HepG2 (cell line): ENCODE data around the gene CTNND1. TPM values are rescaled to one million over a fixed set of nuclear protein-coding genes. Genes with fewer than 3 reads are reported as not detected.

Experiments used
- BCL6 ChIP-seq: IDR thresholded peaks from 2 replicates; pipeline ENCODE4 v1.6.1; 2016; ENCODE audit warnings: missing genetic modification reagents, missing compliant biosample characterization
- DNMT1 ChIP-seq: sonication (generic); formaldehyde crosslinking; IDR thresholded peaks from 2 replicates; pipeline ENCODE4 v1.5.1; 2020; ENCODE audit warnings: mild to moderate bottlenecking, missing genetic modification reagents
- GPBP1L1 ChIP-seq: sonication (generic); formaldehyde crosslinking; IDR thresholded peaks from 2 replicates; pipeline ENCODE4 v1.5.0; 2020; ENCODE audit warnings: mild to moderate bottlenecking, missing genetic modification reagents
- IKZF5 ChIP-seq: IDR thresholded peaks from 2 replicates; pipeline ENCODE4 v1.6.1; 2018; ENCODE audit warnings: missing genetic modification reagents, mild to moderate bottlenecking, missing compliant biosample characterization
- MEIS2 ChIP-seq: sonication (generic); formaldehyde crosslinking; IDR thresholded peaks from 2 replicates; pipeline ENCODE4 v1.9.0; 2021; ENCODE audit warnings: mild to moderate bottlenecking, missing genetic modification reagents
- MIXL1 ChIP-seq: IDR thresholded peaks from 2 replicates; pipeline ENCODE4 v1.6.1; 2016
- MTA1 ChIP-seq: sonication (generic); formaldehyde crosslinking; IDR thresholded peaks from 2 replicates; pipeline ENCODE4 v1.4.0; 2020; ENCODE audit warnings: missing genetic modification reagents, mild to moderate bottlenecking, borderline replicate concordance
- MXI1 ChIP-seq: IDR thresholded peaks from 3 replicates; pipeline ENCODE4 v1.6.1; 2012; ENCODE audit warnings: low read depth, low read length, inconsistent platforms, borderline replicate concordance
- NR2F2 ChIP-seq: IDR thresholded peaks from 2 replicates; pipeline ENCODE4 v1.6.1; 2012; ENCODE audit warnings: low read depth, inconsistent platforms, borderline replicate concordance
- NRL ChIP-seq: sonication (generic); formaldehyde crosslinking; IDR thresholded peaks from 2 replicates; pipeline ENCODE4 v1.5.0; 2020; ENCODE audit warnings: missing genetic modification reagents, mild to moderate bottlenecking, moderate library complexity, borderline replicate concordance
- PHF8 ChIP-seq: sonication (generic); formaldehyde crosslinking; IDR thresholded peaks from 2 replicates; pipeline ENCODE4 v1.5.0; 2020; ENCODE audit warnings: missing genetic modification reagents
- TBP ChIP-seq: sonication (generic); formaldehyde crosslinking; IDR thresholded peaks from 2 replicates; pipeline ENCODE4 v1.5.0; 2020; ENCODE audit warnings: missing genetic modification reagents
- ZFP90 ChIP-seq: sonication (generic); formaldehyde crosslinking; IDR thresholded peaks from 2 replicates; pipeline ENCODE4 v1.8.0; 2022; ENCODE audit warnings: missing genetic modification reagents, mild to moderate bottlenecking, inconsistent platforms, borderline replicate concordance
- ZNF24 ChIP-seq: fragments of 450-650 bp; IDR thresholded peaks from 2 replicates; pipeline ENCODE4 v1.6.1; 2017; ENCODE audit warnings: antibody characterized with exemption, mild to moderate bottlenecking
- ZNF251 ChIP-seq: sonication (generic); formaldehyde crosslinking; IDR thresholded peaks from 2 replicates; pipeline ENCODE4 v1.9.0; 2021; ENCODE audit warnings: mild to moderate bottlenecking, missing genetic modification reagents
- ZNF30 ChIP-seq: sonication (generic); formaldehyde crosslinking; IDR thresholded peaks from 2 replicates; pipeline ENCODE4 v1.5.0; 2020; ENCODE audit warnings: mild to moderate bottlenecking, missing genetic modification reagents
- ZNF335 ChIP-seq: sonication (generic); formaldehyde crosslinking; IDR thresholded peaks from 2 replicates; pipeline ENCODE4 v1.4.0; 2020; ENCODE audit warnings: missing genetic modification reagents
- ZNF496 ChIP-seq: sonication (generic); formaldehyde crosslinking; IDR thresholded peaks from 2 replicates; pipeline ENCODE4 v1.8.1; 2023; ENCODE audit warnings: mild to moderate bottlenecking, moderate library complexity, missing genetic modification reagents; ENCODE audit not compliant: insufficient replicate concordance
- polyA plus RNA-seq, 8 experiments: library from polyadenylated mRNA; depleted of rRNA in 3 of 8; stranded (reverse) in 7 of 8; unstranded in 1 of 8; fragments of >200 nt; fragmentation: Illumina TruSeq in 4 of 8; extraction: Trizol in 4 of 8; gene quantifications; 2 replicates each; pipeline versions ENCODE4 v1.2.1 to v1.2.3, GENCODE V29; 2011 to 2016; ENCODE audit warnings: low read depth in 4 of 8, missing spikeins in 1 of 8, mixed read lengths in 1 of 8; ENCODE audit not compliant: insufficient read depth in 1 of 8
- total RNA-seq, 5 experiments: library from RNA; depleted of rRNA; stranded (reverse); fragments of >200 nt; fragmentation: Illumina TruSeq; extraction: Trizol; gene quantifications; 2 replicates each; pipeline ENCODE4 v1.2.3, GENCODE V29; 2016; ENCODE audit warnings: low read depth in 1 of 5
- TF ChIP-seq, protein P1 (sequence below): sonication (generic); formaldehyde crosslinking; IDR thresholded peaks from 2 replicates; pipeline ENCODE4 v1.5.1; 2020; ENCODE audit warnings: mild to moderate bottlenecking, missing genetic modification reagents, borderline replicate concordance
- TF ChIP-seq, protein P2 (sequence below): sonication (generic); formaldehyde crosslinking; IDR thresholded peaks from 2 replicates; pipeline ENCODE4 v1.5.0; 2020; ENCODE audit warnings: mild to moderate bottlenecking, missing genetic modification reagents

The CTNND1 gene
- total and polyA plus RNA-seq, 2 of the 13 experiments (the other 11 are each of a cell fraction or from before 2014, with no cell fraction given): 117 to 128 TPM

- TF ChIP-seq, protein P1, sequence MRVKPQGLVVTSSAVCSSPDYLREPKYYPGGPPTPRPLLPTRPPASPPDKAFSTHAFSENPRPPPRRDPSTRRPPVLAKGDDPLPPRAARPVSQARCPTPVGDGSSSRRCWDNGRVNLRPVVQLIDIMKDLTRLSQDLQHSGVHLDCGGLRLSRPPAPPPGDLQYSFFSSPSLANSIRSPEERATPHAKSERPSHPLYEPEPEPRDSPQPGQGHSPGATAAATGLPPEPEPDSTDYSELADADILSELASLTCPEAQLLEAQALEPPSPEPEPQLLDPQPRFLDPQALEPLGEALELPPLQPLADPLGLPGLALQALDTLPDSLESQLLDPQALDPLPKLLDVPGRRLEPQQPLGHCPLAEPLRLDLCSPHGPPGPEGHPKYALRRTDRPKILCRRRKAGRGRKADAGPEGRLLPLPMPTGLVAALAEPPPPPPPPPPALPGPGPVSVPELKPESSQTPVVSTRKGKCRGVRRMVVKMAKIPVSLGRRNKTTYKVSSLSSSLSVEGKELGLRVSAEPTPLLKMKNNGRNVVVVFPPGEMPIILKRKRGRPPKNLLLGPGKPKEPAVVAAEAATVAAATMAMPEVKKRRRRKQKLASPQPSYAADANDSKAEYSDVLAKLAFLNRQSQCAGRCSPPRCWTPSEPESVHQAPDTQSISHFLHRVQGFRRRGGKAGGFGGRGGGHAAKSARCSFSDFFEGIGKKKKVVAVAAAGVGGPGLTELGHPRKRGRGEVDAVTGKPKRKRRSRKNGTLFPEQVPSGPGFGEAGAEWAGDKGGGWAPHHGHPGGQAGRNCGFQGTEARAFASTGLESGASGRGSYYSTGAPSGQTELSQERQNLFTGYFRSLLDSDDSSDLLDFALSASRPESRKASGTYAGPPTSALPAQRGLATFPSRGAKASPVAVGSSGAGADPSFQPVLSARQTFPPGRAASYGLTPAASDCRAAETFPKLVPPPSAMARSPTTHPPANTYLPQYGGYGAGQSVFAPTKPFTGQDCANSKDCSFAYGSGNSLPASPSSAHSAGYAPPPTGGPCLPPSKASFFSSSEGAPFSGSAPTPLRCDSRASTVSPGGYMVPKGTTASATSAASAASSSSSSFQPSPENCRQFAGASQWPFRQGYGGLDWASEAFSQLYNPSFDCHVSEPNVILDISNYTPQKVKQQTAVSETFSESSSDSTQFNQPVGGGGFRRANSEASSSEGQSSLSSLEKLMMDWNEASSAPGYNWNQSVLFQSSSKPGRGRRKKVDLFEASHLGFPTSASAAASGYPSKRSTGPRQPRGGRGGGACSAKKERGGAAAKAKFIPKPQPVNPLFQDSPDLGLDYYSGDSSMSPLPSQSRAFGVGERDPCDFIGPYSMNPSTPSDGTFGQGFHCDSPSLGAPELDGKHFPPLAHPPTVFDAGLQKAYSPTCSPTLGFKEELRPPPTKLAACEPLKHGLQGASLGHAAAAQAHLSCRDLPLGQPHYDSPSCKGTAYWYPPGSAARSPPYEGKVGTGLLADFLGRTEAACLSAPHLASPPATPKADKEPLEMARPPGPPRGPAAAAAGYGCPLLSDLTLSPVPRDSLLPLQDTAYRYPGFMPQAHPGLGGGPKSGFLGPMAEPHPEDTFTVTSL (CRISPR knock-in tag): peak; percentile 79; the same call in 1 of the 2 replicates
- TF ChIP-seq MIXL1 (CRISPR knock-in tag) (peak; percentile 66; the same call in 1 of the 2 replicates), TBP (CRISPR knock-in tag) (no peak), IKZF5 (CRISPR knock-in tag) (peak; percentile 72), GPBP1L1 (no peak), ZNF335 (CRISPR knock-in tag) (no peak), ZNF496 (CRISPR knock-in tag) (no peak), PHF8 (CRISPR knock-in tag) (no peak), ZFP90 (no peak), ZNF30 (CRISPR knock-in tag) (no peak), ZNF251 (CRISPR knock-in tag) (no peak), NRL (CRISPR knock-in tag) (no peak), BCL6 (CRISPR knock-in tag) (peak; percentile 83), MEIS2 (CRISPR knock-in tag) (no peak), ZNF24 (no peak), NR2F2 (0 out of 2 replicates have a peak, but pooled peaks have one; percentile 52), MXI1 (peak; percentile 61; the same call in 1 of the 3 replicates), DNMT1 (no peak), MTA1 (CRISPR knock-in tag) (no peak)
- TF ChIP-seq, protein P2, sequence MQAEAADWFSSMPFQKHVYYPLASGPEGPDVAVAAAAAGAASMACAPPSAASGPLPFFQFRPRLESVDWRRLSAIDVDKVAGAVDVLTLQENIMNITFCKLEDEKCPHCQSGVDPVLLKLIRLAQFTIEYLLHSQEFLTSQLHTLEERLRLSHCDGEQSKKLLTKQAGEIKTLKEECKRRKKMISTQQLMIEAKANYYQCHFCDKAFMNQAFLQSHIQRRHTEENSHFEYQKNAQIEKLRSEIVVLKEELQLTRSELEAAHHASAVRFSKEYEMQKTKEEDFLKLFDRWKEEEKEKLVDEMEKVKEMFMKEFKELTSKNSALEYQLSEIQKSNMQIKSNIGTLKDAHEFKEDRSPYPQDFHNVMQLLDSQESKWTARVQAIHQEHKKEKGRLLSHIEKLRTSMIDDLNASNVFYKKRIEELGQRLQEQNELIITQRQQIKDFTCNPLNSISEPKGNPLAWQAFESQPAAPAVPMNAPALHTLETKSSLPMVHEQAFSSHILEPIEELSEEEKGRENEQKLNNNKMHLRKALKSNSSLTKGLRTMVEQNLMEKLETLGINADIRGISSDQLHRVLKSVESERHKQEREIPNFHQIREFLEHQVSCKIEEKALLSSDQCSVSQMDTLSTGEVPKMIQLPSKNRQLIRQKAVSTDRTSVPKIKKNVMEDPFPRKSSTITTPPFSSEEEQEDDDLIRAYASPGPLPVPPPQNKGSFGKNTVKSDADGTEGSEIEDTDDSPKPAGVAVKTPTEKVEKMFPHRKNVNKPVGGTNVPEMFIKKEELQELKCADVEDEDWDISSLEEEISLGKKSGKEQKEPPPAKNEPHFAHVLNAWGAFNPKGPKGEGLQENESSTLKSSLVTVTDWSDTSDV (CRISPR knock-in tag): no peak
Measured at GRCh38 chr11:57800444-57801182, 39.0 kb downstream of the CTNND1 start (continued).
